Stimulated activated CD8-positive, alpha-beta memory T cell treated with anti-CD3 and anti-CD28 coated beads, Interleukin-12 subunit alpha, Interleukin-12 subunit beta, amount 100 ng/mL, for 24 hours (primary cell): ENCODE data around the gene NDUFB5.

Source experiments
- DNase-seq: peaks from one replicate; pipeline ENCODE4 v3.0.0-alpha.2; 2020; ENCODE audit errors: extremely low read depth

The NDUFB5 gene

DNA sequence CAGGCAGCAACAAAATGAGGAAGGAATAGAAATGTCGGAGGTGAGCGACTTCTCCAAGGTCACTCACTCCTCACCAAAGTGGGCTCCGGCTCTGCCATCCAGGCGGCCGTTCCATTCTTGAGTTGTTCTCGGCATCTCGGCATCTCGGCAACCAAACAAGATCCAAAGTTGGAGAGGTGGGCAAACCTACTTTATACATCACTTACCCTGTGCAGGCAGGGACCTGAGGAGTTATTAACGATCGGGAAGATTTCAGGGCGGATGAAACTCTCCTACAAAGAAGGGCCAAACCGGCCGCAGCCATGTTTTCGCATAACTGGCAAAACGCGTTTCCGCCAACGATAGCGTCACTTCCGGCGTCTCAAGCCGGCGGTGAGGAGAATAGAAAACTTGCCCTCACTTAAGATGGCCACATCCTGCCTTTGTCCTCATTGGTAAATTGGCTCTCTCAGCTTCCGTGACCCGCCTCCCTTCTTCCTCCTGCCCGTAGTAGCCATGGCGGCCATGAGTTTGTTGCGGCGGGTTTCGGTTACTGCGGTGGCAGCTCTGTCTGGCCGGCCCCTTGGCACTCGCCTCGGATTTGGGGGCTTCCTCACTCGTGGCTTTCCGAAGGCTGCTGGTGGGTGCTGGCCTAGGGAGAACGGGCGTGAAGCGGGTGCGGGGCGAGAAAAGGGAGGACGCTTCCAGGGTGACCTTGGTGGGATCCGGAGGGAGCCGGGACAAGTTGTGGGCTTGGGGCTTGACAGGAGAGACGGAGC, at the start of gene NDUFB5, which contains the start of gene MRPL47:
Gene NDUFB5 (plus strand): TSS at position 474 of the 758 bp plus-strand sequence. CDS start 22 bp downstream, at position 496.
Gene MRPL47 (minus strand): TSS at position 318 of the 758 bp plus-strand sequence. CDS start 14 bp downstream, at position 304.
- peak; percentile 84 for DNase-seq

DNA sequence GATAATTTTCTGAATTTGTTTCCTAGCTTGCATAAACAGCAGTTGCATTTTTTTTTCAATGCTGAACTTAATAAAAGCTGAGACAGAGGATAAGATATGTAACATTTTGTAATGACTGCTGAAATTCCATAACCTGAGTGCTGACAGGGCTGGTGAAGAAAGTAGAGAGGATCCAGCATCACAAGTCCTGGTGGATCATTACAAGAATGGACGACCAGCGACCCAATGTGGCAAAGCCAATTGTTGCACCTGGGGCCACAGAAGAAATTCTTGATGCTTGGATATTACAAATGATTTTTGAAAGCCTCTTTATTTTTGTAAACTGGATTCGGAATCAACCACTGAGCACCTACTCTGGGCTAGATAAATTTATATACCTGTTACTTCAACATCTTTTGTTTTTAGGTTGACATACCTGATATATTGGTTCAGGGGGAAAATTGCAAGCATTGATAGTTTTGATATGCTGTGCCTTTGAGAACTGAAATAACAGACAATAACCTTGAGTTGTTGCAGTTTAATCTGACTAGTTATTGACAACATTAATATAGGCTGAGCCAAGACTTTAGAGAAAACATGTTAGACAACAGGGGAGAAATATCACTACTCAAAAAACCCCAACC, 45.7 kb upstream of the NDUFB5 start:
- DNase-seq: peak; percentile 1

DNA sequence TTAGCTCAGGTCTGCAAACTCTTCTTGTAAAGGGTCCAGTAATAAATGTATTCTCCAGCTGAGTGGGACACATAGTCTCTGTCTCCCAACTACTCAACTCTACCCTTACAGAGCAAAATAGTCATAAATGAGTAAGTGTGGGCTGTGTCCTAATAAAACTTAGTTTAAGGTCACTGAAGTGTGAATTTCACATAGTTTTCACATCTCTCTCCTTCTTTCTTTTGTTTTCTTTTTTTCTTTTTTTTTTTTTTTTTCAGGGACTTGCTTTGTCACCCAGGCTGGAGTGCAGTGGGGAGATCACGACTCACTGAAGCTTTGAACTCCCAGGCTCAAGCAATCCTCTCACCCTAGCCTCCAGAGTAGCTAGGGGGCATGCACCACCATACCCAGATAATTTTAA, 43.8 kb upstream of the NDUFB5 start:
- DNase-seq: no peak

DNA sequence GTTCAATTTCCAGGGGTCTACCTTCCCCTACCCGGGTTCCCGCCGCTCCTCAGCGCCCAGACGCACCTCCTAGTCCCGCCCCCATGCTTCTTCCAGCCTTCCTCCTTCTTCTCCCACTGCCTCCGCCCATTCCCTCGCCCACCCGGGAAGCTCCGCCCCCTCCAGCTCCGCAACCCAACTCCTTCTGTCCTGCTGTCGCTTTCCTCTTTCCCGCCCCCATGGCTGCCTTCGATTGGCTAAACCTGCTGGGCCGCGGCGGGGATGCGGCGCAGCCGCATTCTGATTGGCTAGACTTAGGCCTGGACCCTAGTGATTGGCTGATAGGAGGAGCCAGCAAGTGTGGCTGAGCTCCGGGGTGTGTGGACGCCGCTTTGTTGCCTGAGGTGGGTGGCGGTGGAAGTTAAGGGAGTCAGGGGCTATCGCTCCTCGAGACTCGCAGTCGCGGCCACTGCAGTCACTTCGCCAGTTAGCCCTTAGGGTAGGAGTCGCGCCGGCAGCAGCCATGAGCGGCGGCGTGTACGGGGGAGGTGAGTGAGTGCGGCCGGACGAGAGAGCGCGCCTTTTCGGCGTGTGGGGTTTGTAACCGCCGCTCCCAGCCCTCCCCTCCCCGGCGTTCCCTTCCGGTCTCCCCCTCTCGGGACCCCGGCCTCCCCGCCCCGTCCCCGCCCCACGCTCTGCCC, 41.9 kb upstream of the NDUFB5 start, which contains the start of gene ACTL6A:
Gene ACTL6A (plus strand): TSS at position 336 of the 680 bp plus-strand sequence. CDS start 167 bp downstream, at position 503.
- DNase-seq: peak; percentile 98

DNA sequence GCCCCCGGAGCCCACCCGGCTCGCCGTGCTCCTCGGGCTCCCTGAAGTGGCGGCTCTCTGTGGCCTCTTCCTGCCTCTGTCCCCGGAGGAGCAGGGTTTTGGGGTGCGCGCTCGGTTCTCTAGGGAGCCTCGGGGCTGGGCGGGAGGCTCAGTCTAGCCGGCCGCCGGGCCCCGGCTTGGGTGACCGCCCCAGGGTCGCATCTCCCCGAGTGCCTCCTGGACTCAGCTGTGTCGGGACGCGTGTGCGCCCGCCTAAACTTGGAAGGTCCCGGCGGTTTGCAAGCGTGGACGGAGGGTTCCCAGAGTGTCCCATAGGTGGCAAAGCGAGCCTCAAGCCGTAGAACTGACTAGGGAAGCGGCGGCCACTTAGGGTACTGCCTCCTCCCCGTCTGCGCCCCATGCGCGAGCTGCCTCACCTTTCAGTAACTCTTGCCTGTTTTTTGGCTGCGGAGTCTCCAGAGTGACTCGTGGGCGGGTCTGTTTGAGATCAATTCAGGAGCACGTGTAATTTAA, 41.3 kb upstream of the NDUFB5 start:
- peak; percentile 53 for DNase-seq

DNA sequence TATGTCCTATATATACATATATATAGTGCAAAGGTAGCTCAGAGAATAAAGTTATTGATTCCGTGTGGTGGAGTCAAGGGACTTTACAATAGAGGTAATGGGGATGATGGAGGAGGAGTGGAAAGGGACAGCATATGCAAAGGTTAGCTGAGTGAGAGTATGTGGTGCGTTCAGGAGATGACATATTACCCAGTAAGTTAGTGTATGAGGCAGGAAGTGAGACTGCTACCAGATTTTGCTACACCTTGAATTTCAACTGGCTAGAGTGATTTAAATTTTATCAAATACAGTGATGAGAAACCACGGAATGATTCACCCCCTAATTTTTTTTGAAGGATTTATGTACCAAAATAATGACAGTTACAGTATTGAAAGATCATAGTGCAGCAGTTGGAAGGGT, 39.1 kb upstream of the NDUFB5 start:
- DNase-seq: no peak

DNA sequence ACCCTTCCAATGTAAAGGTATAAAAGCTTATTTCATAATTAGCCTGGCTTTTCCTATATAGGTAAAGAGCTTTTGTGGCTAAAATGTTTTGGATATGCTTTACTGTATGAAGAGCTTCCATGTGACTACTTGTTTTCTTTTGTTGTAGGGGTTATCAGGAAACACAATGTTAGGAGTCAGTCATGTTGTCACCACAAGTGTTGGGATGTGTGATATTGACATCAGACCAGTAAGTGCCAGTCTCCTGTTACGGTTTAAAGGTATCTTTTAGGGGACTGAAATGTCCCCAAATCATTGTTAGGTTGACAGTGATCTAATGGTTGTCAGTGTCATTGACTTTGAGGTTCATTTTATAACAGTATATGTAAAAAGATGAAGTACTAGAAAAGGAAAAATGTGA, 23.6 kb upstream of the NDUFB5 start:
- DNase-seq: no peak

DNA sequence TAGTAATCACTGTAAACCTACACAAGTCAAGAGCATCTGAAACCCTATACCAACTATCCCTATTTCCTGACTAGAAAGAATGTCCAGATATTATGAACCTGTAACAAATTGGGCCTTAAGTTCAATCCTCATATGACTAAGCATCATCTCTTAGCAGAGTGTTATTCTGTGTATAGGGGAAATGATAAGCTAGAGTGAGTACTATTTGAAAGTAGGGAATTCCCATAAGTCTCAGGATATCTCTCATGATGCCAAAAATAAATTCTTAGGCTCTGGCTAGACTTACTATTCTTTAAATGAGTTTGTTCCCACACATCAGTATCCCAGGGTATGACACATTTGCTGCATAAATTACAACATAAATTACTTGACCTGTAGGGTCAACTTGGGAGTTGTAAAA, 15.5 kb upstream of the NDUFB5 start:
- DNase-seq: no peak

DNA sequence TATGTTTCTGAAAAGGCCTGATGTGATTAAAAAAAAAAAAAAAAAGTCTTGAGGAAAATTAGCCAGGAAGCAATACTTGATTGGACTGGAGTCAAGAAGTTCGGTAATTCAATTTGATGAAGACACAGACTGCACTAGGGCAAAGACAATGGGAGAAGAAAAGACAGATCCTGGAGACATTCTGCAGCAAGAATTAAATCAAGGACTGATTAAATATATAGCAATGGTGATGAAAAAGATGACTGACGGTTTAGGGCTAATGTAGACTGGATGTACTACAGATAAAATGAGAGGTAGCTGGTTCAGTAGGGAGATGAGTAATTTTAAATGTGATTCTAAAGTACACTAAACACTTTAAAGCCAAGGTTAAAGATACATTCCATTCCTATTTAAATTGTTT, 13.9 kb upstream of the NDUFB5 start:
- DNase-seq: no peak

DNA sequence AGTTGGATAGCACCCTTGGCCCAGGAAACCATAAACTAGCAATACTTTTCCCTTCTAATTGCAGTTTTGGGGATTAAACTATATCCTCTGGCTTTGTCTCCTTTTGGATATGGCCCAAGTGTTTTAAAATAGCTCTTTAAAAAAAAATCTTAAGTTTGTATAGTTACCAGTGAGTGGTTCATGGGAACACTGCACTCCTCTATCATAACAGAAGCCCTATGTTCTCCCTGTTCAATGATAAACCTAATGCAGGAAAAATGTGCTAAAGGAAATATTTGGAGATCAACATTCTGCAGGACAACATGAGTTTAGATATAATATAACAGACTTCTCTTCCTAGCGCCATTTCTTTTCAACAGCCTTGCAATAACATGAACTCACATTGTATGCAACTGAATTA, 13.3 kb upstream of the NDUFB5 start:
- DNase-seq: no peak

DNA sequence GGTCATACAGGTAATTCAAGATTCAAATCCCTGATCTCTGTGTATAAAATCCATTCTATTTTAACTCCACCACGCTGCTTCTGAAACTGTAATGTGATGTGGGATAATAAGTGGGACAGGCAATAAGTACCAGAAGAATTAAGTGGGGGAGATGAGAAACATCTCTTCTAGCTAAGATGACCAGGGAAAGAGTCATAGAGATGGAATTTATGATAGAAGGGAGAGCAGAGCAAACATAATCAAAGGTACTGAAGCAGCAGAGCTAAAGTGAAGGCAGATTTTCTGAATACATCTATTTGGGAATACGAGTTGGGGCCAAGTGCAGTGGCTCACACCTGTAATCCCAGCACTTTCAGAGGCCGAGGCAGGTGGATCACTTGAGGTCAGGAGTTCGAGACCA, 5.1 kb upstream of the NDUFB5 start:
- no peak for DNase-seq

DNA sequence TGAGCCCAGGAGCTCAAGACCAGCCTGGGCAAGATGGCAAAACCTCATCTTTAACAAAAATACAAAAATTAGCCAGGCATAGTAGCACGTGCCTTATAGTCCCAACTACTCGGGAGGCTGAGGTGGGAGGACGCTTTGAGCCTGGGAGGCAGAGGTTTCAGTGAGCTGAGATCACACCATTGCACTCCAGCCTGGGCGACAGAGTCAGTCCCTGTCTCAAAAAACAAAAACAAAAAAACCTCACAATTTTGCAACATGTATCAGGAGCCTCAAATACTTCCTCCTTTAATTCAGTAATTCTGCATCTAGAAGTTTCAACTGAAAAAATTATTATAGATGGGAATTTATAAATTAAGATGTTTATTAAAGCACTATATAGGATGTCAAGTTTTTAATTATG, 1.3 kb upstream of the NDUFB5 start:
- no peak for DNase-seq

DNA sequence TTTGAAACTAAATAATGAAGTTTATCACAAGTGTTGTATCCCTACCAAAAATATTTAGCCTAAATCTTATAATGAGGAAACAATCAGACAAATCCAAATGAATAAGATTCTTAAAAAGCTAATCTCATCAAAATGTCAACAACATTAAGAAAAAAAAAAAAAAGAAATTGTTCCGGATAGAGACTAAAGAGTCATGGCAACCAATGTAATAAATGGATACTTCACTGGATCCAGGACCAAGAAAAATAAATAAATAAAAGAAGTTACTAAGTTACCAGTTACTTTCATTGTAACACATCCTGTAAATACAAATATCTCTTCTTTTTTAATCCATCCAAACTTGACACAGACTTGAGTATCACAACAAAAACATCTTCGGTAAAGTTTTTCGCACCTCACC, 763 bp upstream of the NDUFB5 start:
- no peak for DNase-seq

DNA sequence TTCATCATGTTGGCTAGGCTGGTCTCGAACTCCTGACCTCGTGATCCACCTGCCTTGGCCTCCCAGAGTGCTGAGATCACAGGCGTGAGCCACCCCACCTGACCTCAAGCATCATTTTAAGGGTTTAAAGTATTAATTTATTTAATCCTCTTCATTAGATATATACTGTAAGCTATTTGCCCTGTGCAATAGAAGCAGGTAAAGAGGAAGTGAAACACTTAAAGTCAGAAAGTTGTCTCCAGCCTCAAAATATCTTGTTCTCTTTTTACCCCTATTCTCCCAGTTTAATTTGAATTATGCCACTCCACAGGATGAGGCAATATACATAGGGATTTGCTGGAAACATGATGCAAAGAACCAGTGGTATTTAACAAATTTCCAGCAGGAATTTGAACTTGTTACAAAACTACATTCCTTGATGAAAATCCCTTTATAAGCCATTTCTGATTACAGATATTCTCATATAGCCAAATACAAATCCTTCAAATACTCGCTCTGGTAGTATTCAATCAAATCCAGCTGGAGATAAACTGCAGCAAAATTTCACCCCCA, 2.0 kb downstream of the NDUFB5 start:
- DNase-seq: no peak

DNA sequence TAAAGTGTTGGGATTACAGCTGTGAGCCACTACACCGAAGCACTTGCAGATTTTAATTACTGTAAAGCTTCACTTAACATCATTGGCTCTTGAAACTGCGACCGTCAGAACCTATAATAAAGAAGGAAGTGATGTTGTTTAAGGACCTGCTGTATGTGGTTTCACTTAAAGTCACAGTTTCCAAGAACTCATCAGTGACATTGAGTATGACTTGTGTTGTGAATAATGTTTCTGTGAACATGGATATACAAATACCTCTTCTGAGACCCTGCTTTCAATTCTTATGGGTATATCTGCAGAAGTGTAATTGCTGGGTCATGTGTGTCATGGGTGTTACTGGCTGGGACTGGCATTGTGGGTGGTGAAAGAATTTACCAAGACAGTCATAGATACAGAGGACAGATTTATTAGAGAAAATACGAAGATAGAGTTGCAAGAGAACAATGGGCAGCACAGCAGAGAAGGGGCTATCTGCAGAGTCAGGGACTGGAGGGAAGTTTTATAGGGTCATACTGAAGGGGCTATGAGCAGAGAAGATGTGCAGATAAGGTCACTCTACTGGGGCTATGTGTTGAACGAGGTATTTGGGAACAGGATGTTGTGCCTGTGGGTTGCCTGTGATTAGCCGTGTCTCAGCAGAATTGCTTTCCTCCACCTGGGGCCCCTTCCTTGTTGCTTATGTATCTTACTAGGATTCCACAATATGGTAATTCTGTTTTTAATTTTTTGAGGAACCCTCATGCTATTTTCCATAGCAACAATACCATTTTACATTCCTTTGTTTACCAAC, 4.5 kb downstream of the NDUFB5 start:
- no peak for DNase-seq

DNA sequence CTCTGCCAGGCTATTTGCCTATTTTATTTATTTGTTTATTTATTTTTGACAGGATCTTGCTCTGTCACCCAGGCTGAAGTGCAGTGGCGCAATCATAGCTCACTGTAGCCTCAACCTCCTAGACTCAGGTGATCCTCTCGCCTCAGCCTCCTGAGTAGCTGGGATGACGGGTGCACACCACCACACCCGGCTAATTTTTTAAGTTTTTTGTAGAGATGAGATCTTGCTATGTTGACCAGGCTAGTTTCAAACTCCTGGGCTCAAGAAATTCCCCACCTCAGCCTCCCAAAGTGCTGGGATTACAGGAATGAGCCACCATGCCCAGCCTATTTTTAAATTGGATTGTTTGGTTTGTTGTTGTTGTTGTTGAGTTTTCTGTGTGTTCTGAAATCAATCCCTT, 5.5 kb downstream of the NDUFB5 start:
- DNase-seq: no peak

DNA sequence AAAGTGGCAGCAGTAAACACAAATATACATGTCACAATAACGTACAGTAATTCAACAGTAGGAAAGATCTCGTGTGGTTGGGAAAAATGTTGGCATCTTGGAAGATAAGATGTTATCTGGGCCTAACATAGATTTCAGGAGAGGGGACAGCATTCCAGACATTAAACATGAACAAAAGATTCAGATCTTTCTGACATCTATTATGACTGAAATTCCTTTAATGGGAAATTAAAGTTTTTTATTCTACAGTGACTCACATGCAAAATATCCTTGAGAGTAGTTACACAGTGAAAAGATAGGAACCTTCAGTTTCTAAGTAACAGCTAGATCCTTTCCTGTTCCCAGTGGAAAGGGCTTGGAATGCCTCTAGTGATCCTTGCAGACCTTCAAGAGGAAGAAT, 9.2 kb downstream of the NDUFB5 start:
- DNase-seq: no peak

DNA sequence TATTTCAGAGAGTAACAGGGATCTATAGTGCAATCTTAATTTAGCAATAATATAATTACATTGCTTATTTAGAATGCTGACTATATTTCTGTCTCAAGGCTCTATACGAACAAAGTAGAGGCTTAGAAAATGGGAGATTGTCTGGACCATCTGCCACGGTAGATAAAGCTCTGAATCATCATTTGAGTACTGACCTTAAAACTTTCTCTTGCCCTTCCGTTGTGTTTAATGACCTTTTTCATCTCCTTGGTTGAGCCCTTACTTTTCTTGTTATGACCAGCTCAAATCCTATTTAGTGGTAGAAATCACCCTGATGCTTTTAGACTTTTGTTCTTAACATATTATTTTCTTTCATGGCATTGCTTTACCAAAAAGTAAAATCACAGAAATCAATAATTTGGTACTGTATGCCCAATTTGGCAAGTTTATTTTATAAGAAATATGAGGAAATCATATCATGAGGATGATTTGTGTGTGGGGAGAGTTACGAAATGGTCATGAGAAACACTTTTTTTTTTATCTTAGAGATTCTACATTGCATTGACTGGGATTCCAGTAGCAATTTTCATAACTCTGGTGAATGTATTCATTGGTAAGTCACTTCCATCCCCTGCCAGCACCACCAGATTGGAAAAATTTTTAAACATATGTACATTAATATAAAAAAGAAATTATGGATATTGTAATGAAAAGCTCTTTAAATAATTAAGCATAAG, 11.0 kb downstream of the NDUFB5 start:
- no peak for DNase-seq

DNA sequence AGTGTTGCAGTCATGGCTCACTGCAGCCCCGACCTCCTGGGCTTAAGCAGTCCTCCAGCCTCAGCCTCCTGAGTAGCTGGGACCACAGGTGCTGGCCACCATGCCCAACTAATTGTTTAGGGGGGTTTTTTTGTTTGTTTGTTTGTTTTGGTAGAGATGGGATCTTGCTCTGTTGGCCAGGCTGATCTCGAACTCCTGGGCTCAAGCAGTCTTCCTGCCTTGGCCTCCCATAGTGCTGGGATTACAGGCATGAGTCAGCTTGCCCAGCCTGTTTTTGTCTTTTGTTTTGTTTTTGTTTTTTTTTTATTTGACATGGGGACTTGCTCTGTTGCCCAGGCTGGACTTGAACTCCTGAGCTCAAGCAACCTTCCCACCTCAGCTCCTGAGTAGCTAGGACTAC, 17.4 kb downstream of the NDUFB5 start:
- no peak for DNase-seq

DNA sequence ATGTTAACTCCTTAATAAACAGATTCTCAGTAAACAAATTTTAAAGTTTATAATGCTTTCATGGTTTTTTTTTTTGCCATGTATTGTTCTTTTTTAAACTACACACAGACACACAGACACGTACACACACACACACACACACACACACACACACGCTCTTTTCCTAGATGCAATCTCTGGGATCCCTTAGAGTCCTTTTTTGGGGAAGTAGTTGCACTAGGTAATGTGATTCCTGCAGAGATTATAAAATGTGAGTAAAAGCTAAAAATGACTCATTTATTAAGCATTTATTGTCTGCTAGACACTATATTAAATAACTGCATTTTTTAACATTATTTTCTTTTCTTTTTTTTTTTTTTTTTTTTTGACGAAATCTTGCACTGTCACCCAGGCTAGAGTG, 19.9 kb downstream of the NDUFB5 start:
- no peak for DNase-seq
